GM12878 (cell line): ENCODE data around the gene NCAM1. TPM values are rescaled to one million over a fixed set of nuclear protein-coding genes. Genes with fewer than 3 reads are reported as not detected.

Source experiments
- ATAC-seq: fragments of 200-7000 bp; cut with Tn5 transposase; 3 replicates; pipeline ENCODE4 v1.9.1; 2020; ENCODE audit warnings: mild to moderate bottlenecking, moderate library complexity
- BruUV-seq: library from RNA; stranded (reverse); fragments of 400-500 nt; replicated peaks from 2 replicates; lab custom pipeline; 2021; lab: Mats Ljungman, UMichigan
- CTCF ChIA-PET: fragments of 300-600 bp; sonication (Branson Sonifier 250); formaldehyde crosslinking; extraction: SDS; loops from one replicate; lab custom pipeline; 2021; ENCODE audit warnings: inconsistent platforms; lab: Yijun Ruan, JAX
- POLR2A ChIA-PET: fragments of 350-600 bp; formaldehyde crosslinking; extraction: SDS; loops from one replicate; lab custom pipeline; 2021; ENCODE audit warnings: inconsistent platforms; lab: Charles Lee
- RAD21 ChIA-PET: fragments of 300-600 bp; sonication (Branson Sonifier 250); formaldehyde crosslinking; loops from one replicate; lab custom pipeline; 2023; ENCODE audit warnings: antibody characterized with exemption; ENCODE audit not compliant: unreplicated experiment; lab: Charles Lee
- SMC1A ChIA-PET: fragments of 300-600 bp; sonication (Branson Sonifier 250); formaldehyde crosslinking; loops from one replicate; lab custom pipeline; 2023; ENCODE audit not compliant: unreplicated experiment, uncharacterized antibody; lab: Charles Lee
- DNase-seq: peaks from one replicate; pipeline ENCODE4 v3.0.0-alpha.2; 2011; ENCODE audit warnings: low read depth, low spot score
- FAIRE-seq: peaks from 3 replicates; lab custom pipeline; 2011; peaks lifted over from hg19 to GRCh38; lab: Jason Lieb, UNC
- H2AFZ ChIP-seq: 2 replicates; pipeline ENCODE4 v1.6.0; 2011; ENCODE audit warnings: low read depth, low read length, control low read depth; ENCODE audit not compliant: control insufficient read depth
- H3K27ac ChIP-seq: 2 replicates; pipeline ENCODE4 v1.5.1; 2011; ENCODE audit warnings: control low read depth; ENCODE audit not compliant: control insufficient read depth, insufficient read depth
- H3K27me3 ChIP-seq, 2 experiments: replicated peaks in 1 of 2; 2 replicates each; pipeline versions ENCODE4 v1.6.0 to v1.6.1; 2011; ENCODE audit warnings: low read length in 1 of 2; ENCODE audit not compliant: control insufficient read depth in 2 of 2, insufficient read depth in 2 of 2
- H3K36me3 ChIP-seq, 2 experiments: 2 replicates each; pipeline ENCODE4 v1.5.1; 2011; ENCODE audit warnings: low read length in 1 of 2; ENCODE audit not compliant: control insufficient read depth in 2 of 2, insufficient read depth in 2 of 2
- H3K4me1 ChIP-seq: 2 replicates; pipeline ENCODE4 v1.6.1; 2011; ENCODE audit warnings: mild to moderate bottlenecking, low read length, moderate library complexity, mixed read lengths; ENCODE audit not compliant: control insufficient read depth, insufficient read depth
- H3K4me2 ChIP-seq: 2 replicates; pipeline ENCODE4 v1.6.0; 2011; ENCODE audit warnings: control low read depth; ENCODE audit not compliant: control insufficient read depth, insufficient read depth
- H3K4me3 ChIP-seq: fragments of 200-600 bp; sonication (generic); 2 replicates; pipeline ENCODE4 v1.5.1; 2016
- H3K79me2 ChIP-seq: 2 replicates; pipeline ENCODE4 v1.6.0; 2011; ENCODE audit warnings: low read length; ENCODE audit not compliant: control insufficient read depth, insufficient read depth
- H3K9ac ChIP-seq: 2 replicates; pipeline ENCODE4 v1.8.0; 2011; ENCODE audit warnings: low read length, control low read depth, mixed read lengths; ENCODE audit not compliant: control insufficient read depth, insufficient read depth
- H3K9me3 ChIP-seq: replicated peaks from 3 replicates; pipeline ENCODE4 v1.5.1; 2011; ENCODE audit warnings: mild to moderate bottlenecking, low read length; ENCODE audit not compliant: control insufficient read depth, insufficient read depth
- H4K20me1 ChIP-seq: 2 replicates; pipeline ENCODE4 v1.6.0; 2011; ENCODE audit not compliant: control insufficient read depth, insufficient read depth
- BRCA1 ChIP-seq: IDR thresholded peaks from 2 replicates; pipeline ENCODE4 v1.6.1; 2011; ENCODE audit warnings: low read depth, low read length, improper control_type of control experiment
- CBFB ChIP-seq: IDR thresholded peaks from 2 replicates; pipeline ENCODE4 v1.6.1; 2016; ENCODE audit warnings: antibody characterized with exemption, low read depth
- CEBPB ChIP-seq, 2 experiments: fragments of 150-350 bp in 1 of 2; IDR thresholded peaks; 2 replicates each; pipeline ENCODE4 v1.6.1; 2012 to 2014; ENCODE audit warnings: low read depth in 2 of 2, low read length in 2 of 2, borderline replicate concordance in 1 of 2, inconsistent platforms in 1 of 2
- NFXL1 ChIP-seq: fragments of 450-650 bp; IDR thresholded peaks from 2 replicates; pipeline ENCODE4 v1.6.1; 2017; ENCODE audit warnings: antibody characterized with exemption, mild to moderate bottlenecking, borderline replicate concordance
- NR2F1 ChIP-seq: fragments of 450-650 bp; conservative IDR thresholded peaks from 2 replicates; pipeline ENCODE4 v1.6.1; 2017; ENCODE audit warnings: mild to moderate bottlenecking
- POU2F2 ChIP-seq: IDR thresholded peaks from 3 replicates; pipeline ENCODE4 v1.6.1; 2011; ENCODE audit warnings: low read depth, mild to moderate bottlenecking, low read length, borderline replicate concordance
- RAD51 ChIP-seq: fragments of 450-650 bp; IDR thresholded peaks from 2 replicates; pipeline ENCODE4 v1.6.1; 2016; ENCODE audit warnings: moderate library complexity, mild to moderate bottlenecking, inconsistent platforms
- RUNX3 ChIP-seq: IDR thresholded peaks from 2 replicates; pipeline ENCODE4 v1.6.1; 2012; ENCODE audit warnings: low read length, inconsistent platforms
- SMAD1 ChIP-seq: fragments of 450-650 bp; IDR thresholded peaks from 2 replicates; pipeline ENCODE4 v1.6.1; 2018; ENCODE audit warnings: mild to moderate bottlenecking, low read depth; ENCODE audit not compliant: partially characterized antibody
- SREBF2 ChIP-seq: IDR thresholded peaks from 2 replicates; pipeline ENCODE4 v1.6.1; 2012; ENCODE audit warnings: mild to moderate bottlenecking, low read length
- YBX1 ChIP-seq: fragments of 450-650 bp; IDR thresholded peaks from 2 replicates; pipeline ENCODE4 v1.6.1; 2016; ENCODE audit warnings: antibody characterized with exemption
- ZBTB33 ChIP-seq: fragments of 450-650 bp; IDR thresholded peaks from 2 replicates; pipeline ENCODE4 v1.6.1; 2017; ENCODE audit warnings: mild to moderate bottlenecking
- ZNF207 ChIP-seq: fragments of 450-650 bp; IDR thresholded peaks from 2 replicates; pipeline ENCODE4 v1.6.1; 2014; ENCODE audit warnings: antibody characterized with exemption, mild to moderate bottlenecking, borderline replicate concordance
- WGBS: methylation state at CpG from one replicate; pipeline ENCODE4 v1.1.6; 2016; ENCODE audit warnings: low lambda C conversion rate; ENCODE audit not compliant: insufficient replicate concordance, insufficient coverage; ENCODE audit errors: missing lambda C conversion rate; 5-methylcytosine and 5-hydroxymethylcytosine counted together
- in situ Hi-C: fragments of 300-500 bp; cut with MboI; formaldehyde crosslinking; loops from 9 replicates; pipeline ENCODE4 v1.14.3; 2018; ENCODE audit warnings: mixed read lengths
- intact Hi-C: fragments of 100-400 bp; cut with micrococcal nuclease; formaldehyde crosslinking; loops from one replicate; pipeline ENCODE4 v1.14.2; 2022; ENCODE audit not compliant: unreplicated experiment
- polyA plus RNA-seq, 11 experiments: library from polyadenylated mRNA; depleted of rRNA in 4 of 11; unstranded in 6 of 11; stranded (reverse) in 5 of 11; fragments of >200 nt; fragmentation: Nextera tagmentation in 4 of 11; fragmentation: Illumina TruSeq in 1 of 11; extraction: Ambion mirVana in 4 of 11; extraction: Trizol in 1 of 11; gene quantifications; 1 replicate in 1 of 11; 2 replicates in 10 of 11; pipeline versions ENCODE4 v1.2.1 to v1.2.3, GENCODE V29; 2011 to 2016; ENCODE audit warnings: inconsistent platforms in 2 of 11, missing spikeins in 2 of 11, low read depth in 1 of 11
- total RNA-seq, 4 experiments: library from RNA; depleted of rRNA in 3 of 4; stranded (reverse); fragments of >200 nt in 3 of 4; fragmentation: Illumina TruSeq in 1 of 4; extraction: Trizol in 1 of 4; gene quantifications; 2 replicates each; pipeline versions ENCODE4 v1.2.1 to v1.2.3, GENCODE V29; 2013 to 2021
- TF ChIP-seq, protein P1 (sequence below): IDR thresholded peaks from 2 replicates; pipeline ENCODE4 v1.6.1; 2012; ENCODE audit warnings: low read depth, low read length, improper control_type of control experiment

The NCAM1 gene
- total and polyA plus RNA-seq, 10 of the 15 experiments (the other 5 are each of a cell fraction or from before 2014, with no cell fraction given), result 0.10 to 0.23 (median 0.11) TPM; not detected in 7

DNA sequence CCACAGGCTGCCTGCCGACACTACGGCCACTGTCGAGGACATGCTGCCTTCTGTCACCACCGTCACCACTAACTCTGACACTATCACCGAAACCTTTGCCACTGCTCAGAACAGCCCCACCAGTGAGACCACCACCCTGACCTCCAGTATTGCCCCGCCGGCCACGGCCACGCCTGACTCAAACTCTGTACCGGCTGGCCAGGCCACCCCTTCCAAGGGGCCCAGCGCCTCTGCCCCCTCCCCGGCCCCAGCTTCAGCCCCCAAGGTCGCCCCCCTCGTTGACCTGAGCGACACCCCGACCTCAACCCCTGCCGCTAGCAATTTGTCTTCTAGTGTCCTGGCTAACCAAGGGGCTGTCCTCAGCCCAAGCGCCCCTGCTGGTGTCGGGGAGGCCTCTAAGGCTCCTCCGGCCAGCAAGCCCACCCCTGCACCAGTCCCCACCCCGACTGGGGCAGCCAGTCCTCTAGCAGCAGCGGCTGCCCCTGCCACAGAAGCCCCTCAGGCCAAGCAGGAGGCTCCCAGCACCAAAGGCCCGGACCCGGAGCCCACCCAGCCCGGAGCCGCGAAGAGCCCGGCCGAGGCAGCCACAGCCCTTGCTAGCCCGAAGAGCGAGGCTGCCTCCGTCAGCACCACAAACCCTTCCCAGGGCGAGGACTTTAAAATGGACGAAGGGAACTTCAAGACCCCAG lies 311.9 kb downstream of the NCAM1 start (continued):
- TF ChIP-seq ZBTB33 (no peak), NFXL1 (no peak), BRCA1 (no peak), SREBF2 (no peak), CEBPB (IDR thresholded peaks at IDR 0.05; ENCODE audit: borderline replicate concordance in 1 of 2, low read depth in 2 of 2, low read length in 2 of 2) (no peak)

- H4K20me1 ChIP-seq, result no peaks in the 10 kb centered on the region
- intact Hi-C loops (no loop called here), in situ Hi-C loops (no loop called here)
- no peak for TF ChIP-seq YBX1
- no peak for TF ChIP-seq ZNF207
- TF ChIP-seq, protein P1, sequence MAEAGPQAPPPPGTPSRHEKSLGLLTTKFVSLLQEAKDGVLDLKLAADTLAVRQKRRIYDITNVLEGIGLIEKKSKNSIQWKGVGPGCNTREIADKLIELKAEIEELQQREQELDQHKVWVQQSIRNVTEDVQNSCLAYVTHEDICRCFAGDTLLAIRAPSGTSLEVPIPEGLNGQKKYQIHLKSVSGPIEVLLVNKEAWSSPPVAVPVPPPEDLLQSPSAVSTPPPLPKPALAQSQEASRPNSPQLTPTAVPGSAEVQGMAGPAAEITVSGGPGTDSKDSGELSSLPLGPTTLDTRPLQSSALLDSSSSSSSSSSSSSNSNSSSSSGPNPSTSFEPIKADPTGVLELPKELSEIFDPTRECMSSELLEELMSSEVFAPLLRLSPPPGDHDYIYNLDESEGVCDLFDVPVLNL, result no peak
- no peak for TF ChIP-seq POU2F2
- TF ChIP-seq CBFB, result no peak
- no peak for TF ChIP-seq RAD51
- TF ChIP-seq RUNX3, result no peak
- no peak for TF ChIP-seq NR2F1
- TF ChIP-seq SMAD1, result no peak
- FAIRE-seq, result no peak
- no peaks in the 10 kb centered on the region for H3K9me3 ChIP-seq
- ATAC-seq, result no peak
- H3K27me3 ChIP-seq, result peaks cover 0 to 2% of the 10 kb centered on the region in 2 experiments; a peak in 2 of 4 replicates
- ChIA-PET RAD21 (no interaction called here), POLR2A (no interaction called here), SMC1A (no interaction called here), CTCF (interaction anchor here (1.1 kb wide), 1 partner anchor 16 kb away, joined by 4 read pairs; no protein-coding TSS in a partner anchor)
- WGBS, result 57% methylated on average over 10 of the region's 10 CpGs
- H3K27ac ChIP-seq, result no peak overlapping the region
- H3K4me2 ChIP-seq, result no peak overlapping the region
- H2AFZ ChIP-seq, result no peak overlapping the region
- H3K9ac ChIP-seq, result no peak overlapping the region
- no peak overlapping the region for H3K4me3 ChIP-seq
- no peaks in the 10 kb centered on the region for H3K79me2 ChIP-seq
- H3K4me1 ChIP-seq, result no peaks in the 10 kb centered on the region
- DNase-seq, result no peak
- no peaks in the 10 kb centered on the region for H3K36me3 ChIP-seq
- BruUV-seq, result no TSS peak
Observed at GRCh38 chr11:113273720-113274119, 312.5 kb downstream of the NCAM1 start.
